ENCODE measurements around the gene AP1S3. TPM values are rescaled to one million over a fixed set of nuclear protein-coding genes. Genes with fewer than 3 reads are reported as not detected.

The AP1S3 gene
- total and polyA plus RNA-seq, 2 of the 4 experiments (the other 2 are of a cell fraction), result 2.5 to 4.1 TPM

GRCh38 chr2:223822818-223823217, 14.6 kb downstream of the AP1S3 start:
- H2BK15ac ChIP-seq (ENCODE audit: low read depth, low read length), result no peak overlapping the region
- TF ChIP-seq RCOR1 (IDR thresholded peaks at IDR 0.05; ENCODE audit: insufficient replicate concordance, low read length), result no peak
- TF ChIP-seq POLR2A (IDR thresholded peaks at IDR 0.05; ENCODE audit: low read depth, low read length), result no peak
- TF ChIP-seq RAD21 (IDR thresholded peaks at IDR 0.05; ENCODE audit: low read length), result no peak
- TF ChIP-seq SMC3 (IDR thresholded peaks at IDR 0.05; ENCODE audit: low read depth, low read length), result no peak
- TF ChIP-seq BHLHE40 (IDR thresholded peaks at IDR 0.05; ENCODE audit: low read depth, low read length), result no peak
- no peak for TF ChIP-seq NFE2L2 (IDR thresholded peaks at IDR 0.05; ENCODE audit: low read depth, low read length)
- no peak for TF ChIP-seq FOS (IDR thresholded peaks at IDR 0.05; ENCODE audit: low read depth, low read length)
- no peak for TF ChIP-seq CEBPB (IDR thresholded peaks at IDR 0.05; ENCODE audit: low read depth, low read length)
- no peak for TF ChIP-seq MXI1 (IDR thresholded peaks at IDR 0.05; ENCODE audit: borderline replicate concordance, low read depth, low read length)
- no peak for TF ChIP-seq CHD1 (IDR thresholded peaks at IDR 0.05; ENCODE audit: low read depth, low read length)
- TF ChIP-seq USF2 (IDR thresholded peaks at IDR 0.05; ENCODE audit: low read depth, low read length), result no peak
- TF ChIP-seq MAZ (IDR thresholded peaks at IDR 0.05; ENCODE audit: borderline replicate concordance, low read depth, low read length), result no peak
- no peak for TF ChIP-seq ELK1 (IDR thresholded peaks at IDR 0.05; ENCODE audit: borderline replicate concordance, low read depth, low read length)
- TF ChIP-seq CTCF (conservative IDR thresholded peaks at IDR 0.05; ENCODE audit: low read depth, low read length), result no peak
- no peak for TF ChIP-seq MAFK (IDR thresholded peaks at IDR 0.05; ENCODE audit: low read depth, low read length)
- TF ChIP-seq RFX5 (IDR thresholded peaks at IDR 0.05; ENCODE audit: low read depth, low read length), result no peak
- H3K9me1 ChIP-seq (ENCODE audit: insufficient read depth, low read length), result no peaks in the 10 kb centered on the region; the same call in 1 of the 2 replicates
- no peaks in the 10 kb centered on the region for H4K20me1 ChIP-seq (ENCODE audit: insufficient read depth, low read length)
- H3K4me1 ChIP-seq (ENCODE audit: control insufficient read depth, insufficient read depth, low read length), result no peaks in the 10 kb centered on the region
- no peak overlapping the region for H3K14ac ChIP-seq (replicated peaks; ENCODE audit: low read depth, low read length)
- no peak overlapping the region for H2BK5ac ChIP-seq (ENCODE audit: low read depth, low read length, poor library complexity, severe bottlenecking)
- H2BK120ac ChIP-seq (ENCODE audit: low read depth, low read length), result no peak overlapping the region
- H3K27me3 ChIP-seq (ENCODE audit: control insufficient read depth, insufficient read depth, low read length), result no peaks in the 10 kb centered on the region; the same call in 1 of the 2 replicates
- dilution Hi-C loops (cut with HindIII; ENCODE audit: low sequenced_read_pairs, unreplicated experiment) (no loop called here), intact Hi-C loops (cut with micrococcal nuclease) (no loop called here), in situ Hi-C loops (cut with MboI; ENCODE audit: low sequenced_read_pairs) (no loop called here)
- no peak overlapping the region for H3K4me3 ChIP-seq (ENCODE audit: insufficient read depth, low read depth, low read length)
- no peak overlapping the region for H2AK5ac ChIP-seq (ENCODE audit: low read depth, low read length)
- no peak overlapping the region for H4K5ac ChIP-seq (ENCODE audit: low read depth, low read length)
- H3K56ac ChIP-seq (ENCODE audit: extremely low read depth, insufficient read depth, low read length), result no peak overlapping the region
- no peak overlapping the region for H3K23ac ChIP-seq (ENCODE audit: low read depth, low read length)
- CTCF ChIA-PET, result no interaction called here
- H3K27ac ChIP-seq (ENCODE audit: insufficient read depth, low read length), result no peak overlapping the region
- H3K9me3 ChIP-seq (ENCODE audit: control insufficient read depth, insufficient read depth, low read length), result no peaks in the 10 kb centered on the region
- no peak overlapping the region for H2BK20ac ChIP-seq (ENCODE audit: low read depth, low read length)
- DNase-seq, result no peak
- no peaks in the 10 kb centered on the region; a peak in 1 of 4 replicates for H3K79me1 ChIP-seq (ENCODE audit: low read depth in 1 of 2, low read length in 2 of 2)
- POLR2A ChIA-PET (ENCODE audit: unreplicated experiment), result no interaction called here
- H3K36me3 ChIP-seq (ENCODE audit: control insufficient read depth, insufficient read depth, low read length), result no peaks in the 10 kb centered on the region
- H2AK9ac ChIP-seq (replicated peaks; ENCODE audit: low read depth, low read length, poor library complexity), result no peak overlapping the region
- no peak overlapping the region for H3K18ac ChIP-seq (ENCODE audit: low read depth, low read length)
- H3K4me2 ChIP-seq (ENCODE audit: low read depth, low read length), result no peak overlapping the region
- no peak overlapping the region for H3K4ac ChIP-seq (ENCODE audit: low read depth, low read length)
- H2AFZ ChIP-seq (replicated peaks; ENCODE audit: low read length, poor library complexity), result no peak overlapping the region
- H3K9ac ChIP-seq (ENCODE audit: low read depth, low read length), result no peak overlapping the region
- no peak for ATAC-seq (ENCODE audit: low read depth)
- H4K91ac ChIP-seq (ENCODE audit: insufficient read depth, low read depth, low read length), result no peak overlapping the region
- H4K8ac ChIP-seq (ENCODE audit: low read depth in 2 of 2, low read length in 2 of 2), result no peak overlapping the region
- no TSS peak for BruUV-seq (replicated peaks)

Measured in IMR-90 (cell line).